ENCODE data around the gene SMC3.

SMC3 gene

DNA sequence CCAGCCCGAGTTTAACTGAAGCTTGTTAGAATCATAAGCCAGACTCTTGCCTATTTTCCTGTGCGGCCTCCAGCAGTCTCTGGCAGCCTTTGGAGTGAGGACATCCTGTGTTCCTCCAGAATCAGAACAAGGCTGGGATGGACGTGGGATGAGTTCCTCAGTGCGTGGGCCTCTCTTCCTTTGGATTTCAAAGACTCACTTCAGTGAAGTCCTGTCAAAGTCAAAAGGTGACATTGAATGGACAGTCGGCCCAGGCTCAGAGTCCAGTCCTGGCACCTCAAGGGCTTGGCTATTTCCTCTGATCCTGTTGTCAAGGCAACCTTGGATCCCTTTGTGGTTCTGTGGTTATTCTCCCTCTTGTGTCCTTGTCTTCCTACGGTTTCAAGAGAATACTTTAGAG lies 21.4 kb upstream of the SMC3 start:
- no peak for DNase-seq

DNA sequence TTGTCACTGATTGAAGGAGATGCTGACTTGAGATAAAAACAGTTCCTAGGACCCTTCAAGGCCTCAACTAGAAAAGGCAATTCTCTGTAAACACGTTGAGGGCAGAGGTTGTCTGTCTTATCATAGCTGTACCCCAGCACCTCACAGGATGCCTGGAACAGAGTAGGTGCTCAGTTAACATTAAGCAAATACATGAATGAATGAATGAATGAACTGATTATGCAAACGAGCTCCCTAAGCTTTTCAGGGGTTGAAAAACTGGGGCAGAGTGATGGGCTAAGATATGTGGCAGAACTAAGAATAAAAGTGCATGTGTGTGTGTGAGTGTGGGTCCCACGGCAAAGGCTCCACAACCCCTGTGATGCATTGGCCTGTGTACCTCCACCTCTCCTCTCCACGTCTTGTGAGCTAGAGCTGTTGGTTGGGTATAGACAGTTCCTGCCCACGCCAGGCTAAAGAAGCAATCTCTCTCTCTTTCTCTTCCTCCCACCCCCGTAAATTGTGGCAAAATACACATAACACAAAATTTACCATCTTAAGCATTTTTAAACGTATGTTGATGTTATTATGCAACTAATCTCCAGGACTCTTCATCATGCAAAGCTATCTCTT lies 20.9 kb upstream of the SMC3 start:
- DNase-seq, result no peak

DNA sequence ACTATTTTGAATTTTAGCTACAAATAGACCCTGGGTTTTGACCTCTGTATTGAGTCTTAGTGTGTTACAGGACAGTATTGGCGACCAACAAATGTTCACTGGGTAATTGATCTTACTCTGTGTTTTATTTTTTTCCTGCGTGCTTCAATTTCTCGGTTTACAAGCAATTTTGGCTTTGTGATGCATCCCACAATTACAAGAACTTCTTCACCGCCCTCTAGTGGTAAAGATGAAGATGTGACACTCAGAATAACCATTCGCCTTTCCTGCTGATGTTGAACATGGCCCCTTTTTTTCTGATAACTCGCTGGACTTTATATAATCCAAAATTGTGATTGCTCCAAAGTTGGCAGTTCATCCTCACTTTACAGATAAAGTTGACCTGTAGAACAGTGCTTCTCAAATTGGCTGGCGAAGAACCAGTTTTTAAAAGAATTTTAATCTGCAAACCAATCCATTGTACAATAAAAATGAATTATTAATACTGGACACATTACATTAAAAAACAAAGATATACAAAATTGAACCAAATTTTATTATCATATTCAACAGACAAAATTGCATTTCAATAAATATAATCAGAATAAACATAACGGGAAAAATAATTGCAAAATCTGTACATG lies 20.2 kb upstream of the SMC3 start:
- DNase-seq, result no peak

DNA sequence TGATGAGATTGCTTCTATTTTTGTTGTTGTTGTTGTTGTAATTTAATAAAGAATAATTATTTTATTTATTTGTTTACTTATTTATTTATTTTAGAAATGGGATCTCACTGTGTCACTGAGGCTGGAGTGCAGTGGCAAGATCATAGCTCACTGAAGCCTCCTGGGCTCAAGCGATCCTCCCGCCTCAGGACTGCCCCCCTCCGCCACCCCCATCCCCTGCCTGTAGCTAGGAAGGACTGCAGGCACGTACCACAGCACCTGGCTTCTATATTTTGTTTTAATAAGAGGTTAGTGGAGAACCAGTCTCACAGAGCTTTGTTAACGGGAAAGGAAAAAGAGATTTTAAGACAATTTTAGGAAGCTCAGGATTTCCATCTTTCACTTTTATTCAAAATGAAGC lies 19.5 kb upstream of the SMC3 start:
- DNase-seq, result no peak

DNA sequence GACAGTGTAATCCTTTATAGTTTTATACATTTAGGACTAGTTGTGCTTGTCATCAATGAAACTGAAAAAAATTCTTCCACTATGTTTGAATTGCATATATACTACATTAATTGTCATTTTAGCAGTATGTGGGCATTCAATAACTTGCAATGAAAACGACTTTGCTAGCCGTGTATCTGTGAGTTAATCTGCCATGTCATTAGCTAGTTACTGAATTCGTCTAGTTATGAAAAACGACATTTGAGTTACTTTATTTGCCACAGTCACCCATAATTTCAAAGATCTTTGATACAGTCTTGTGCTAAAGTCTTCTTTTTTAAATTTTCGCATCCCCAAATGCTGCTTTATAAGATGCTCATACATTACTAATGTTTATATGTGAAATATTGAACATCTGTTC lies 18.3 kb upstream of the SMC3 start:
- no peak for DNase-seq

DNA sequence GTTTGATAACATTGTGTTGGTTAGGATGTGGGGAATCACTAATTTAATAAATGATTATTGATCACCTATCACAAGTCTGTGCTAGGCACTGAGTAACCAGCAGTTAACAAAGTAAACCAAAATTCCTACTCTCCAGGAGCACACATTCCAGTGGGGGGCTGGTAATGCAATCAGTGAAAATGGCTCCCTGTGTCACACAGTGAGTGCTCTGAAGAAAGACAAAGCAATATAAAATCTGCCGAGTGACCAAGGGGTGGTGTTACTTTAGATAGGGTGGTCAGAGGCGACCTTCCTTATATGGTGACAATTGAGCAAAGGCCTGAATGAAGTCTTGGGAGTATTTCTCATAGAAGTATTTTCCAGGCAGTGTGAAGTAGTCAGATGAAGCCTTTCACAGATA lies 13.6 kb upstream of the SMC3 start:
- DNase-seq, result no peak

DNA sequence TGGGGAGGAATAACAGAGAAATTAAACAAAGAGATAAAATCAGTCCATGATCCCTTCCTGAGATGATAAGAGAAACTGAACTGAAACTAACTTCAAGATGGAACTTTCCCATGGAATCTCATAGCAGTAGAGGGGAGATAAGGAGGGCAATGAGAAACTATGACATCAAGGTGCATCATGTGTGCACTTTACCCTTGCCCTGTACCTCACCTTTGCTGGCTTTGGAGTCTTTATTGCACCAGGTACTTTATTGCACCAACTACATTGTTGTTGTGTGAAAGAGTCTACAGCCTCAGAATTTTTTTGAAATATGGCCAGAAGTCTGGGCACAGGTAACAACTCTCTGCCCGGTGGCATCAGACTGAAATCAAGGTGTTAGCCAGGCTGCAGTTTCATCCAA lies 11.2 kb upstream of the SMC3 start:
- DNase-seq, result no peak

DNA sequence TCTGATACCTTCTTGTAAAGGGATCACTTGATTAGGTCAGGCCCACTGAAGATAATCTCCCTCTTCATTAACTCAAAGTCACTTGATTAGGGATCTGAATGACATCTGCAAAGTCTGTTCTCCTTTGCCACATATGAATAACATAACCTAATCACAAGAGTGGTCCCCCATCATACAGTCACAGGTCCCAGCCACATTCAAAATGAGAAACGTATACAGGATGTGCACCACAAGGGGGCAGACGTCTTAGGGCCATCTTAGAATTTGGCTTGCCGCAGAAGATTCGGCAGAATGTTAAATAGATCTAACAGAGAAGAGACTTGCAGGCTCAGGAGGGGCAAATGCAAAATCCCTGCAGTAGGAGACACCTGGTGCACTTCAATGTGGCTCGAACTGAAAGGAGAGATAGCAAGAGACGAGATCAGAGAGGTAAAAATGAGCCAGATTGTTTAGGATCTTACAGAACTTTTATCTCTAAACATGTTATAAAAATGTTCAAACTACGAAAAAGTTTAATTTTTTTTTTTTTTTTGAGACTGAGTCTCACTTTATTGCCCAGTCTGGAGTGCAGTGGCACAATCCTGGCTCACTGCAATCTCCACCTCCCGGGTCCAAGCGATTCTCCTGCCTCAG lies 10.4 kb upstream of the SMC3 start:
- DNase-seq, result peak; percentile 75

DNA sequence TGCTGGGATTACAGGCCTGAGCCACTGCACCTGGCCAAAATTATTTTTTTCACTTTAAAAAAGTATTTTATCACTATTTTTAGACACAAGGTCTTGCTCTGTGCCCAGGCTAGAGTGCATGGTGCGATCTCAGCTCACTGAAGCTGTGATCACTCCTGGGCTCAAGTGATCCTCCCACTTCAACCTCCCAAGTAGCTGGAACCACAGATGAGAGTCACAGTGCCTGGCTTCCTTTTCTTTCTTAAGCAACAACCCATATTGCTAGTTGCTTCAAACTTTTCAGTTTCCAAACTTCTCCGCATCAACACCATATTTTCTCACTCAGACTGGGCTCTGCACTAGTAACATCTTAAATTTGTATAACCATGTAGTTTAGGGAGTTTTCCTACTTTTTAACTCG lies 9.5 kb upstream of the SMC3 start:
- no peak for DNase-seq

DNA sequence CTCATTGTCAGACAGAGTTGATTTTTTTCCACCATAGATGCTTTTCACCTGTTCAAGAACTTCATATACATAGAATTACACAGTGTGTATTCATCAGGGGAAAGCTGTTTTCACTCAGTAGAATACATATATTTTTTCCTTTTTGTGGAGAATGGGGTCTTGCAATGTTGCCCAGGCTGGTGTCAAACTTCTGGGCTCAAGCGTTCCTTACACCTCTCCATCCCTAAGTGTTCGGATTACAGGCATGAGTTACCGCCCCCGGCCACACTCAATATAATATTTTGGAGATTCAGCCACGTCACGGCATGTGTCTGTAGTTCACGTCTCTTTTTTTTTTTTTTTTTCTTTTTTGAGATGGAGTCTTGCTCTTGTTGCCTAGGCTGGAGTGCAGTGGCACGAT lies 7.5 kb upstream of the SMC3 start:
- DNase-seq, result no peak

DNA sequence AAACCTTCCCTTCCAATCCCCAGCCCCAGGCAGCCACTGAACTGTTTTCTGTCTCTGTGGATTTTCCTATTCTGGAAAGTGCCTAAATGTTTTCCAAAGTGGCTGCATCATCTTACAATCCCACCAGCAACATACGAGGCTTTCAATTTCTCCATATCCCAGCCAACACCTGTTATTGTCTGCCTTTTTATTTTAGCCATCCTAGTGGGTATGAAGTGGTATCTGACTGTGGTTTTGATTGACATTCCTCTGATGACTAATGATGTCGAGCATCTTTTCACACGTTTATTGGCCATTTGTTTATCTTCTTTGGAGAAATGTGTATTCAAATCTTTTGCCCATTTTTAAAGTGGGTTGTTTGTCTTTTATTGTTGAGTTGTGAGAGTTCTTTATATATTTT lies 6.2 kb upstream of the SMC3 start:
- DNase-seq, result no peak

DNA sequence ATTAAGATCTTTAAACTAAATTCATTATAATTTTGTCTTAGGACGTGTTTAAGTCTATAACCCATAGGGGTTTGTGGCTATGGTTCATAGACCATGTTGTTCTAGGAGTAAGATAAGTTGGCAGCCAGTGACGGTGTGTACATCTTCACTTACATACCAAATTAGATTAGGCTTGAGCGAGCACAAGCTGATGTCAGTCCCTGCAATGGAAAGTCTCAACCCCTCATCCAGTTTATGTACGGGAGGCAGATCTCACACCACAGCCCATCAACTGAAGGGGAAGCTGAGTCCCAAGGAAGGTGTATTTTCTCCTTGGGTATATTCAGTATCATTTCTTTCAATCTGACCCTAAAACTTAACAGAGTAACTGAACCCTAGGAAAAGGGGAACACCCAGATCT lies 5.1 kb upstream of the SMC3 start:
- no peak for DNase-seq

DNA sequence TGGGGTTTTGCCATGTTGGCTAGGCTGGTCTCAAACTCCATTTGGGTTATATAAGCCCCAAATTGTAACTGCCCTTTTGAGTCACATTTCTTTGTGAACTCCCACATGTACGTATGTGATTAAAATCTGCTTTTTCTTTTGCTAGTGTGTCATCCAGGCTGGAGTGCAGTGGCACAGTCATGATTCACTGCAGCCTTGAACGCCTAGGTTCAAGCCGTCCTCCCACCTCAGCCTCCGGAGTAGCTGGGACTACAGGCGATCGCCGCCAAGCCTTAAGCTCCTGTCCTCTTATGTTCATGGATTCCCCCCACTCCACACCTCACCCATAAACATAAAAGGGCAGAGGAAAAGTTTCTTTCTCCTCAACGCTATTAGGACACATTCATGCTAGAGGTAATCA lies 4.4 kb upstream of the SMC3 start:
- no peak for DNase-seq

DNA sequence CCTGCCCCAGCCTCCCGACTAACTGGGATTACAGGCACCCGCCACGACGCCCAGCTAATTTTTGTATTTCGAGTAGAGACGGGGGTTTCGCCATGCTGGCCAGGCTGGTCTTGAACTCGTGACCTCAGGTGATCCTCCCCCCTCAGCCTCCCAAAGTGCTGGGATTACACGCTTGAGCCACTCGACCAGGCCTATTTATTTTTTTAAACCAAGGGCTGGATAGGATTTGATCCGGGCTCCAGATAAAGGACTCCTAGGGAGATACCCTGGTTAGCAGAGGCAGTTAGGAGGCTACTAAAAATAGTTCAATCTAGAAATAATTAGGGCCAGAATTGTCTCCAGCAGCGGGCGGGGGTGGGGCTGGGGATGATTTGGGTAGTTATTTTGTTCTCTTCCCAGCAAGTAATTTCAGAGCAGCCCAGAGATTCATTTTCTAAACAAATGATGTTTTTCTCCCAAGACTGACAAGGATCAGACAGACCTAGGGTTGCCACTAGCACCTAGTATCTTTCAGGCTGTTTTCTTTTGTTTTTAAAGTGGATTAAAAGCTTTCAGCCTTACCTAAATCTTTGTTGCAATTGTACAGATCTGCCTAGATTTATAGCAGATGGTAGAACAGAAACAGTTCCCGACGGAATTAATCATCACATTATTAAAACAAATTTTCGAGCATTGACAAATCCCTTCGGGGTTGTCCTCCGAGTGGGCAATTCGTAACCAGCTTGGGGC lies 859 bp upstream of the SMC3 start:
- DNase-seq, result no peak

DNA sequence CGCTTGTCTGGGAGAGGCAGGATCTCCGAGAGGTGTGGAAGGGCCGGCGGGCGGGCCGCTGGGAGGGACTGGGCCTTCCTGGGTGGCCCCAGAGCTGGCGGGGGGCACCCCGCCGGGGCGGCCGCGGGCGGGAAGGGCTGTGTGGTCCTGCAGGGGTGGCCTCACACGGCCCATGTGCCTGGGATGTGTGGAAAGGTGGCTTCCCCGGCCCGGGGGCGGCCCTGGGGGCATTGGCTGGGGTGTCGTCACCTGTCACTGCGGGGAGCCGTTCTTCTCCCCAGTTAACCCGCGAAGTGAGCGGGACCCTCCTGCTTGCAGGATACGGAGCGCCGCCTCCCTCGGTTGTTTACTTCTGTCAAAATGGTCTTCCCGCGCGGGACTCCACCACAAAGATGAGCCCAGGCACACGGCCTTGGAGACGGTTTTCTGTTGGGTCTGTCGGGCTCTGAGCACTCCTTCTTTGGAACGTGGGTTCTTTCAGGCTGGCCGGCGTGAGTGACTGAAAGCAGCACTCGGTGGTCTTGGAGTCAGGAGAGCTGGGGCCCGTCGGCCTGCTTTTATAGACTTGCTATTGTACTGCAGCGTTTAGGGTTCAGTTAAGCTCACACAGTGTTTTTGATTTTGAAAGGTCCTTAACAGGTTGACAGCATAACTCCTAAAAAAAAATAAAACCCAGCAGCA lies 700 bp downstream of the SMC3 start:
- DNase-seq, result peak; percentile 65

DNA sequence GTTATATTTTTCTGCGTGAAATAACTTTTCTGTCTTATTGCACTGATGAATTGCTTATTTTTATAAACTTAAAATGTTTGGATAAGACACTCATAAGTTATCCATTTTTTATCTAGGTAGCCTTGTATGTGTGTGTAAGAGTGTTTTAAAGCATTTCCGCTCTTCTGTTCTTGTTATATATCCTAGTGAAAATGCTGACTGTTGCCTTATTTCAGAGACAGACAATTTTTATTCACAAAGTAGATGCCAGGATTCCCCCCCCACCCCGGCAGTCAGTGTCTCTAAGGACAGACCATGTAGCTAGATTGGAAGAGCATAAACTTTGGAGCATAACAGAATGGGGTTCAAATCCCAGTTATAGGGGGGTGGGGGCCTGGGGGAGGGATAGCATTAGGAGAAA lies 1.6 kb downstream of the SMC3 start:
- DNase-seq, result no peak

DNA sequence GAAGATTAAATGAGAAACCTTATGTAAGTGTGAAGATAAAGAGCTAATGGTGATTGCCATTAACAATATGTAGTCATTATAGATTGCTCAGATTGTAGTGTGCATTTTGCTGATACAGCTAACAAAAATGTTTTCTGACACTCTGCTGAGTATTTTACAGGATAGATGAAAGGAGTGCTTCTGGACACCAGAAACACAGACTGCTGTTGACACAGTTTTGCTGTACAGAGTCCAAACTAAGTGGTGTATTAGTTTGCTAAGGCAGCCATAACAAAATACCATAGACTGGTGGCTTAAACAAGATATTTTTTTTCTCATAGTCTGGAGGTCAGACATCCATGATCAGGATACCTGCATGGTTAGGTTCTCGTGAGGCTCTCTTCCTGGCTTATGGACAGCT lies 2.2 kb downstream of the SMC3 start:
- DNase-seq, result no peak

DNA sequence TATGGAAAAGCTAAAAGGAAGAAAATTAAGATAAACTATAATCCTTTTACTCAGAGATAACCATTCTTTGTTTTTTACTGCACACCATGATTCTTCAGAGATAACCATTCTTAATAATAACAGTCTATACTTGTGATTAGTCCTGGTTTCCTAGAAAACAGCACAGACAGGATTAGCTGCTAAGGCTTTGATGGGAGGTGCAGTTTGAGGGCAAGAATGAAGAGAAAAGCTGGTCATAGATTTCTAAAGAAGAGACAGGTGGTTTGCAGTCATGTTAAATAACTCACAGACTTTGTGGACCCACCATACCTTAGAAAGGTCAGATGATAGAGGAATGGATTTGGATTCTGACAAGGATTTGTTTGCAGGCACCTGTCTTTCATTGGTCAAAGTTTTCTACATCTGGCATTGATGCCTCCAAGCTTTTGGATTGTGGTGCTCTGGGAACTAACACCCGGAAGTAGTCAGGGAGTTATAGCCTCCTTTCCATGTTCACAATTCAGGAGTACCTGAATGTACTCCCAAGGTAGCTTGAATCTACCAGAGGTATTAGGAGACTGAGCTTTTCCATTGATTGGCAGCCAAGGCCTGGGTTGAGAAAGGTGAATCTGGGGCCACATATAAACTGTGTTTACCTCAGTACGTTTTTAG lies 3.7 kb downstream of the SMC3 start:
- no peak for DNase-seq

DNA sequence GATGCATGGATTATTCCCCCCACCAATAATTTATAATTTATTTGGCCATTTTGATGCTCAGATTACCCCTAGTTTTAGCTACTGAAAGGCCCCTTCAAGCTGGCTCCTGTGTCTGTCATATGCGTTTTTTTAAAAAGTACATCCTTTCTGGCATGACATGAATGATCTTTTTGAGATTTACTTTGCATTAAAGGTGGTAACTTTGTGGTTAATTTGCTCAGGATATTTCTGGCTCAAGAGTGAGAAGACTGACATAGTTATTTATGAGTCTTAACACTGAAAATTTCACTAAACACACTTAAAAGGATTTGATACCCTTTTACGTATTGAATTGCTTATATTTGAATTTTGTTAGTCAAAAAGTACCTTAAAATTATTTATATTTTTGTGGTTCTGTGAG lies 5.4 kb downstream of the SMC3 start:
- DNase-seq, result no peak

DNA sequence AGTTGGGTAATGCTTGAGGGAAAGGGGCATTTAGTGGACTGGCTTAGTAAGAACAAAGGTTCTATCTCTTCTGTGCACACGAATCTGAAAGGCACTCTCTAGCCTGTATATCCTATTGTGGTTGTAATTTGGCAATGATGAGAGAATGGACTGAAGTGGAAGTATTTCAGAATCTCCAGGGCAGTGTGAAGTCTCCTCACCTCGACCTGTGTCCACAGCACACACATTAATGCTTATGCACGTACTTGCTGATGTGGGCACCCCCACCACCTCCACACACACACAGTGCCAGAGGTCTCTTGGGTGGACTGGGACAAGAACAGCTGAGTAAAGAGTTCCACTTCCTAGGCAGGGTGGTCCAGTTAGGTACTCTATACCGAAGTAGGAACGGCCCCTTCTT lies 6.9 kb downstream of the SMC3 start:
- no peak for DNase-seq

DNA sequence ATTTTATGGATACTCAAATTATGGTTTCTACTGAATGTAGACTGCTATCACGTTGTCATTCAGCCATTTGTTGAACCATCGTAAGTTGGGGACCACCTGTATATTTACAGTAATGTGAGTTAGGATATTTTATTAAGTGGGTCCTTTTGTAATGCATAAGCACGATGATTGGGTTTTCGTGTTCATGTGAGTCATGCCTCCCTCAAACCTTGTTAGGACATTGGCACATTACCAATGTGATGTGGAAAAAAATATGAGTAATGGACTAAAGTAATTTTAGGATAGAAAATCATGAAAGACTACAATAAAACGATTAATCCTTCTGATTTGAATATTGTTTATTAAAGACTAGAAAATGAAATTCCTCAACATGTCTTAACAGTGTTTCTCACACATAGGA lies 8.7 kb downstream of the SMC3 start:
- DNase-seq, result no peak

DNA sequence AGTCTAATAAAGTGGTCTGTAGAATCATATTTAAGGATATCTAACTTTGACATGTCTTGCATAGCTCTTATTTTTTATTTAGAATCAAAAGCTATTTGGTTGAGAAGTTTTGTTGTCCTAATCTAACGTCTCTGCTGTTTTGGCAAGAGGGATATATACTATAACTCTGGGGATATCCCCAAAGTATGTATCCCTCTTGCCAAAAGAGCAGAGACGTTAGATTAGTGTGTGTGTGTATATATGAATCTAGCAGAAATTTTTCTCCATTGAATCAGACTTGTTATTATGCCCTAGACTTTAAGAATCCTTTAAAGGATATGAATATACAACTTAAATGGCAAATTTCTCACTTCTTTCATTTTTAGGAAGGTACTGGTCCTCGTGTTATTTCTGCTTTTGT lies 9.6 kb downstream of the SMC3 start:
- no peak for DNase-seq

DNA sequence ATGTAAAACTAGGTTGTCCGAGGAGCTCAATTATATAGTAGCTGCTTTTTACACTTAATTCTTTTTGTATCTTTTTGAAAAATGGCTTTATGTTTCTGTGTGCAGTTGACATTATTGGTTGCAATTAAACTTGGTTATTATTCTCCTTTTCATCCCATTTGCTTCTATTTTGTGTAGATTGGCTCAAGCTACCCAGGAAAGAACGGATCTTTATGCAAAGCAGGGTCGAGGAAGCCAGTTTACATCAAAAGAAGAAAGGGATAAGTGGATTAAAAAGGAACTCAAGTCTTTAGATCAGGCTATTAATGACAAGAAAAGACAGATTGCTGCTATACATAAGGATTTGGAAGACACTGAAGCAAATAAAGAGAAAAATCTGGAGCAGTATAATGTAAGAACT lies 16.5 kb downstream of the SMC3 start:
- DNase-seq, result no peak

Measured in activated CD8-positive, alpha-beta memory T cell treated with anti-CD3 and anti-CD28 coated beads, Interleukin-2, amount 50 U/mL, for 4 hours (primary cell).